ENCODE results near the gene MPDU1. TPM values are rescaled to one million over a fixed set of nuclear protein-coding genes. Genes with fewer than 3 reads are reported as not detected.

The MPDU1 gene
- total RNA-seq, 1 donor from 2014 or later: 157 TPM

DNA sequence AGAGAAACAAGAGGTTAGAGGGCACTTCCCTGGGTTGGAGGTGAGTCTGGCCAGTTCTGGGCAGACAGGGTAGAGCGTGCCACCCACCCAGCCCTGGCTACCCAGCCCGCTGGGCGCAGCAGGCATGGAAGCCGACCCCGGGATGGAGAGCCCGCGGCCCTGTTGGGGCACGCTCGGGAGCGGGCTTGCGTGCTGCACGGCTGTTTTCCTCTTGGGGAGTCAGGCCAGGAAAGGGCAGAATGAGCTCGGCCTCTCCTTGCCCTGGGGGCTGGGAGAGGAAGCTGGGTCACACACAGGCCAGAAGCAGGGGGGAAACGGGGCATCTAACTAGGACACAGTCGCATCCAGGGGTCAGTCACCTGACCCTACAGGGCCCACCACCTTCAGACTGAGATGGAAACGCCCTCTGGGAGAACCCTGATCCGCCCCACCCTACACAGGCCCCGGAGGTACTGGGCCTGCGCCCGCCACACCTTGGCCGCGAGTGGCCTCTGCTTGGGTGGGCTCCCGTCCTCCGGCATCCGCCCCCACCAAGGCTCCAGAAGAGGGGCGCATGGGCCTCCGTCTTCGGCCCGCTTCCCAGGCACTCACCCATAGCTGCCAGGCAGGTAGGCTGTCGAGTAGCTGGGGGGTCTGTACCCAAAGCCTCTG, 5.0 kb downstream of the MPDU1 start:
- H3K4me1 ChIP-seq: peaks cover 10 to 22% of the 10 kb centered on the region in 2 donors
- no peaks in the 10 kb centered on the region for H3K27me3 ChIP-seq
- TF ChIP-seq, protein P1, sequence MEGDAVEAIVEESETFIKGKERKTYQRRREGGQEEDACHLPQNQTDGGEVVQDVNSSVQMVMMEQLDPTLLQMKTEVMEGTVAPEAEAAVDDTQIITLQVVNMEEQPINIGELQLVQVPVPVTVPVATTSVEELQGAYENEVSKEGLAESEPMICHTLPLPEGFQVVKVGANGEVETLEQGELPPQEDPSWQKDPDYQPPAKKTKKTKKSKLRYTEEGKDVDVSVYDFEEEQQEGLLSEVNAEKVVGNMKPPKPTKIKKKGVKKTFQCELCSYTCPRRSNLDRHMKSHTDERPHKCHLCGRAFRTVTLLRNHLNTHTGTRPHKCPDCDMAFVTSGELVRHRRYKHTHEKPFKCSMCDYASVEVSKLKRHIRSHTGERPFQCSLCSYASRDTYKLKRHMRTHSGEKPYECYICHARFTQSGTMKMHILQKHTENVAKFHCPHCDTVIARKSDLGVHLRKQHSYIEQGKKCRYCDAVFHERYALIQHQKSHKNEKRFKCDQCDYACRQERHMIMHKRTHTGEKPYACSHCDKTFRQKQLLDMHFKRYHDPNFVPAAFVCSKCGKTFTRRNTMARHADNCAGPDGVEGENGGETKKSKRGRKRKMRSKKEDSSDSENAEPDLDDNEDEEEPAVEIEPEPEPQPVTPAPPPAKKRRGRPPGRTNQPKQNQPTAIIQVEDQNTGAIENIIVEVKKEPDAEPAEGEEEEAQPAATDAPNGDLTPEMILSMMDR (IDR thresholded peaks at IDR 0.05): no peak
- H3K9me3 ChIP-seq: no peaks in the 10 kb centered on the region
- H3K36me3 ChIP-seq: peaks cover 25 to 27% of the 10 kb centered on the region in 2 donors
- DNase-seq (ENCODE audit: low spot score in 2 of 2): no peak
- peak overlapping the region; percentile 23 to 60 for H3K27ac ChIP-seq
- intact Hi-C loops (cut with DNase I): loop anchor here (2.0 to 10.0 kb wide), 3 partner anchors 26 to 586 kb away; partner anchors contain the start of genes FXR2 and TMEM107
- peak overlapping the region; percentile 54 to 67 for H3K4me3 ChIP-seq

DNA sequence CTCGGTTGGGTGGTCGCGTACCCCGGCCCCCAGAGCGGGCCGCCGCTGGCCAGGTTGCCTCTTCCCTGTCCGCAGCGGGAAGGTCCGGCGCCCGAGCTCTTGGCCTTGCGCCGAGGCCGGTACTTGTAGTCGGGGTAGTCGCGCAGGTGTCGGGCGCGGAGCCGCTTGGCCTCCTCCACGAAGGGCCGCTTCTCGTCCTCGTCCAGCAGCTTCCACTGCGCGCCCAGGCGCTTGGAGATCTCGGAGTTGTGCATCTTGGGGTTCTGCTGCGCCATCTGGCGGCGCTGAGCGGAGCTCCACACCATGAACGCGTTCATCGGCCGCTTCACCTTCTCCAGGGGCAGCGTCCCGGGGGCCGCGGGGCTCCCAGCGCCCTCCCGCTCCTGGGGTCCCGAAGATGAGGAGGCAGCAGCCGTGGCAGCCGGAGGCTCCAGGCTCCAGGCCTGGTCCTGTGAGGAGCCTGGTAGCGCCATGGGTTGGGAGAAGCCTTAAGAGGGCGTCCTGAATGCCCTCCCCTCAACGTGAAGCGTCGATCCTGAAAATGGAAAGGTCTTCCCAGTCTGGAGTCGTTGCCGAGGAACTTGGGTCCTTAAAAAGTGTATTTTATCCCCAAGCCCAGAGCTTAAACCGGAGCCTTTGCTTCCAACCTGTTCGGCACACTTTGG, 5.7 kb downstream of the MPDU1 start:
- DNase-seq (ENCODE audit: low spot score in 2 of 2): peak; percentile 45 to 92
- Histone ChIP-seq H3K27me3 (no peaks in the 10 kb centered on the region), H3K27ac (peak overlapping the region; percentile 23 to 60), H3K9me3 (no peaks in the 10 kb centered on the region), H3K4me3 (peak overlapping the region; percentile 54 to 67), H3K36me3 (peaks cover 32 to 34% of the 10 kb centered on the region in 2 donors), H3K4me1 (peaks cover 8 to 18% of the 10 kb centered on the region in 2 donors)
- TF ChIP-seq, protein P1 (IDR thresholded peaks at IDR 0.05): peak; percentile 89 to 95 (median 93)
- intact Hi-C loops (cut with DNase I): loop anchor here (2.0 to 10.0 kb wide), 3 partner anchors 25 to 585 kb away; partner anchors contain the start of genes FXR2 and TMEM107

DNA sequence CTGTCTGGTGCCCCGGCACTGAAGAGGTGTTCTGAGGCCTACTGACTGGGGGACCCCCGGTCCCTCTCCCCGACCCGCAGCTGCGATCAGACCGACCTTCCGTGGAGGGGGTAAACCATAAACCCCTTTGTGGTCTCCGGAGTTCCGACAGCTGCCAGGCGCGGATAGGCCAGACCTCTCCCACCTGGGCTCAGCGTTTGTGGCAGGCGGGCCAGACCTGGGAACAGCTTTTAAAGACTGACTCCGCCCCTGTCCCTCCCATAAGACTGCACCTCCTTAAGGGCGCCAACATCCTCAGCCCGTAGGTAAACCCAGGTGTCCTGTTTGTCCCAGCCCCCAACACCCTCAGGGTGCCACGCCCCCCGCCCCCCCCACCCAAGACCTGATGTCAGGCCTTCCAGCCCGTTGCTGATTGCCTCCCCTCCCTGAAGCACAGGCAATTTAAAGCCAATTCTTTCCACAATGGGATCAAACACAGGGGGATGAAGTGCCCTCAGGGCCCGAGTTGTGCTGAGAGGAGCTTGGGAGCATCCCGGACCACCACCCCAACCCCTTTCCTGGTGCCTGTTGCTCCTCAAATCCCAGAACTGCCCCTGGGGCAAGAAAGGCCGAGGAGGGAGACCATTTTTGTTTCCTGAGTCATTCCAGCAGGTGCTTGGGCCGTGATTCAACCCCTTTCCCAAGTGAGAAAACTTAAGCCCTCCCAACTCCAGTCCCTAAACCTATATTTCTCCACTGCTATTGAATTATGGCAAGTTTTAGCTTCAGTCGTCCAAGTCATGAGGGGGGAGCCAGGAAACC, 6.4 kb downstream of the MPDU1 start, which contains the start of gene SOX15:
Gene SOX15 (minus strand): TSS at position 204 of the 801 bp plus-strand sequence. CDS start 418 bp downstream, outside the sequence.
- TF ChIP-seq, protein P1 (IDR thresholded peaks at IDR 0.05): no peak
- H3K36me3 ChIP-seq: peaks cover 40 to 41% of the 10 kb centered on the region in 2 donors
- H3K4me3 ChIP-seq: peak within 1 kb of the TSS; percentile 54 to 67

DNA sequence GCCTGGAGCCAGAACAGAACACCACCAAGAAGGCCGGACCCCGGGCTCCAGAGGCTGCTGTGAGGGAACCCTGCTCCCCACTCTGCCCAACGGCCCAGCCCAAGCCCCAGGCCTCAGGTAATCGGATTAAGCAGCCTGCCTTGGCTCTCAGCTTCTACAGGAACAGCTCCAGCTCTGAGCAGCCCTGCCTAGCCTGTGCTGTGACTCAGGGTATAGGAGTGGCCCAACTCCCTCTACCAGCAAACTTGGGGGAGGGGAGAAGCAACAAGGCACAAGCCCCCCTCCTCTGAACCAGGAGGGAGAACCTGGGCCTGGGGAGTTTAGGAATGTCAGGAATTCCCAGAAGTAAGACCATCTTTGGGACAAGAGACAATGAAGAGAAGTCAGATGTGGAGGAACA, 7.1 kb downstream of the MPDU1 start:
- Histone ChIP-seq H3K4me1 (peaks cover 5 to 15% of the 10 kb centered on the region in 2 donors), H3K36me3 (peaks cover 46 to 48% of the 10 kb centered on the region in 2 donors), H3K27me3 (no peaks in the 10 kb centered on the region), H3K9me3 (no peaks in the 10 kb centered on the region), H3K4me3 (no peak overlapping the region), H3K27ac (no peak overlapping the region)
- intact Hi-C loops (cut with DNase I): no loop called here
- DNase-seq (ENCODE audit: low spot score in 2 of 2): no peak
- TF ChIP-seq, protein P1 (IDR thresholded peaks at IDR 0.05): no peak

More for the DNA sequence above, 6.4 kb downstream of the MPDU1 start, which contains the start of gene SOX15:
- Histone ChIP-seq H3K27ac (peak within 1 kb of the TSS; percentile 23 to 60), H3K9me3 (no peaks in the 10 kb centered on the region), H3K27me3 (no peaks in the 10 kb centered on the region), H3K4me1 (peaks cover 5 to 15% of the 10 kb centered on the region in 2 donors)
- no peak for DNase-seq (ENCODE audit: low spot score in 2 of 2)
- intact Hi-C loops (cut with DNase I): loop anchor here (2.0 to 10.0 kb wide), 3 partner anchors 25 to 585 kb away; partner anchors contain the start of genes FXR2 and TMEM107

DNA sequence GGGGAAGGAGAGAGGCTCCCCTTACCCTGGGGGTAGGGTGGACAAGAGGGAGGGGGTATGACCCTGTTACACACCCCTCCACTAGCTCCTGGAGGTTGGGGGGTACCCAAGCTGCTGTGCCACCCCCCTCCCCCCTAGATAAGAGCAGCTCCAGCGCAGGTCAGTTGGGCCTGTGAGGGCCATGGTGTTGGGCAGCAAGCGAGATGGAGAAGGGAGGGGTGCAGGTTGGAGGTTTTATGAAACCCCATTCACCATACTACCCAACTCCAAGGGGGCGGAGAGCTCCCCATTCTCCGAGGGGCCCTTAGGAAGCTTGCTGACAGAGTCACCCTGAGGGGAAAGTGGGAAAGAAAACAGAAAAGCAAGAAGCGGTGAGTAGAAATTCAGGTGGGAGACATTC, 7.9 kb downstream of the MPDU1 start:
- TF ChIP-seq, protein P1 (IDR thresholded peaks at IDR 0.05): no peak
- peaks cover 53 to 55% of the 10 kb centered on the region in 2 donors for H3K36me3 ChIP-seq
- DNase-seq (ENCODE audit: low spot score in 2 of 2): no peak
- intact Hi-C loops (cut with DNase I): no loop called here
- H3K27ac ChIP-seq: no peak overlapping the region
- H3K27me3 ChIP-seq: no peaks in the 10 kb centered on the region
- no peak overlapping the region for H3K4me3 ChIP-seq
- no peaks in the 10 kb centered on the region for H3K9me3 ChIP-seq
- H3K4me1 ChIP-seq: peaks cover 5 to 15% of the 10 kb centered on the region in 2 donors
